Activated naive CD8-positive, alpha-beta T cell treated with anti-CD3 and anti-CD28 coated beads for 36 hours (primary cell): ENCODE measurements around the gene ARMS2. TPM values are rescaled to one million over a fixed set of nuclear protein-coding genes. Genes with fewer than 3 reads are reported as not detected.

Experiments used
- DNase-seq: peaks from one replicate; pipeline ENCODE4 v3.0.0; 2021
- H3K27ac Mint-ChIP-seq: one replicate; pipeline ENCODE4 v1.8.0; 2022; ENCODE audit warnings: mild to moderate bottlenecking, moderate library complexity, mixed read lengths
- H3K27me3 Mint-ChIP-seq: one replicate; pipeline ENCODE4 v1.8.0; 2022; ENCODE audit warnings: mild to moderate bottlenecking, mixed read lengths
- H3K36me3 Mint-ChIP-seq: one replicate; pipeline ENCODE4 v1.8.0; 2021; ENCODE audit warnings: mild to moderate bottlenecking, mixed read lengths
- H3K4me1 Mint-ChIP-seq: one replicate; pipeline ENCODE4 v1.8.0; 2021; ENCODE audit warnings: mixed read lengths
- H3K4me3 Mint-ChIP-seq: one replicate; pipeline ENCODE4 v1.8.0; 2022; ENCODE audit warnings: mild to moderate bottlenecking, moderate library complexity, mixed read lengths
- H3K9me3 Mint-ChIP-seq: one replicate; pipeline ENCODE4 v1.8.0; 2022; ENCODE audit warnings: mixed read lengths
- total RNA-seq, 2 experiments: library from RNA; stranded (reverse); gene quantifications; one replicate each; pipeline ENCODE4 v1.2.3, GENCODE V29; 2021

The ARMS2 gene
- total RNA-seq, 2 experiments from 2014 or later, result not detected

GRCh38 chr10:122474131-122474818 lies 19.8 kb downstream of the ARMS2 start:
- H3K36me3 Mint-ChIP-seq, result no peaks in the 10 kb centered on the region
- no peak overlapping the region for H3K27ac Mint-ChIP-seq
- peaks cover 16% of the 10 kb centered on the region for H3K4me1 Mint-ChIP-seq
- DNase-seq, result no peak
- peak overlapping the region; percentile 35 for H3K4me3 Mint-ChIP-seq
- peaks cover 23% of the 10 kb centered on the region for H3K27me3 Mint-ChIP-seq
- H3K9me3 Mint-ChIP-seq, result no peaks in the 10 kb centered on the region

- H3K27ac Mint-ChIP-seq, result no peak overlapping the region
- no peaks in the 10 kb centered on the region for H3K9me3 Mint-ChIP-seq
- H3K4me3 Mint-ChIP-seq, result no peak overlapping the region
- H3K36me3 Mint-ChIP-seq, result no peaks in the 10 kb centered on the region
- no peak for DNase-seq
- H3K4me1 Mint-ChIP-seq, result peaks cover 16% of the 10 kb centered on the region
- H3K27me3 Mint-ChIP-seq, result peaks cover 23% of the 10 kb centered on the region
These were observed 20.6 kb downstream of the ARMS2 start for GRCh38 chr10:122475100-122475499.

GRCh38 chr10:122475591-122476332 lies 21.3 kb downstream of the ARMS2 start:
- no peaks in the 10 kb centered on the region for H3K9me3 Mint-ChIP-seq

GRCh38 chr10:122476333-122476695 lies 21.9 kb downstream of the ARMS2 start:
- no peak overlapping the region for H3K27ac Mint-ChIP-seq
- H3K4me3 Mint-ChIP-seq, result no peak overlapping the region
- H3K36me3 Mint-ChIP-seq, result no peaks in the 10 kb centered on the region
- peaks cover 16% of the 10 kb centered on the region for H3K4me1 Mint-ChIP-seq
- no peaks in the 10 kb centered on the region for H3K9me3 Mint-ChIP-seq
- peaks cover 21% of the 10 kb centered on the region for H3K27me3 Mint-ChIP-seq
- DNase-seq, result no peak

More at GRCh38 chr10:122475591-122476332, 21.3 kb downstream of the ARMS2 start:
- Mint-ChIP-seq H3K4me3 (no peak overlapping the region), H3K27ac (no peak overlapping the region), H3K4me1 (peaks cover 16% of the 10 kb centered on the region), H3K36me3 (no peaks in the 10 kb centered on the region), H3K27me3 (peaks cover 26% of the 10 kb centered on the region)
- DNase-seq, result no peak

GRCh38 chr10:122477436-122477835 lies 23.0 kb downstream of the ARMS2 start:
- H3K36me3 Mint-ChIP-seq, result peaks cover 3% of the 10 kb centered on the region
- peaks cover 16% of the 10 kb centered on the region for H3K4me1 Mint-ChIP-seq
- no peak for DNase-seq
- peaks cover 3% of the 10 kb centered on the region for H3K9me3 Mint-ChIP-seq
- peaks cover 17% of the 10 kb centered on the region for H3K27me3 Mint-ChIP-seq
- H3K4me3 Mint-ChIP-seq, result no peak overlapping the region
- H3K27ac Mint-ChIP-seq, result no peak overlapping the region

- Mint-ChIP-seq H3K36me3 (peaks cover 3% of the 10 kb centered on the region), H3K4me1 (peaks cover 11% of the 10 kb centered on the region), H3K9me3 (peaks cover 3% of the 10 kb centered on the region), H3K27me3 (peaks cover 17% of the 10 kb centered on the region), H3K4me3 (no peak overlapping the region), H3K27ac (no peak overlapping the region)
- DNase-seq, result no peak
These were observed 24.5 kb downstream of the ARMS2 start for GRCh38 chr10:122478971-122479370.

- Mint-ChIP-seq H3K4me1 (no peaks in the 10 kb centered on the region), H3K9me3 (peaks cover 3% of the 10 kb centered on the region), H3K36me3 (peaks cover 3% of the 10 kb centered on the region), H3K27me3 (peaks cover 5% of the 10 kb centered on the region), H3K27ac (no peak overlapping the region), H3K4me3 (no peak overlapping the region)
- DNase-seq, result no peak
These were observed 25.8 kb downstream of the ARMS2 start for GRCh38 chr10:122480146-122480833.

- no peak for DNase-seq
- Mint-ChIP-seq H3K4me3 (no peak overlapping the region), H3K36me3 (peaks cover 3% of the 10 kb centered on the region), H3K27ac (no peak overlapping the region), H3K4me1 (no peaks in the 10 kb centered on the region), H3K27me3 (peaks cover 4% of the 10 kb centered on the region), H3K9me3 (peaks cover 3% of the 10 kb centered on the region)
These were observed 27.0 kb downstream of the ARMS2 start for GRCh38 chr10:122481296-122482056.

GRCh38 chr10:122484276-122485060 lies 30.0 kb downstream of the ARMS2 start:
- Mint-ChIP-seq H3K4me1 (peaks cover 3% of the 10 kb centered on the region), H3K36me3 (peaks cover 3% of the 10 kb centered on the region), H3K4me3 (no peak overlapping the region), H3K27me3 (peaks cover 9% of the 10 kb centered on the region), H3K9me3 (peaks cover 3% of the 10 kb centered on the region), H3K27ac (no peak overlapping the region)
- DNase-seq, result no peak

- peaks cover 3% of the 10 kb centered on the region for H3K36me3 Mint-ChIP-seq
- no peak overlapping the region for H3K4me3 Mint-ChIP-seq
- no peak overlapping the region for H3K27ac Mint-ChIP-seq
- H3K4me1 Mint-ChIP-seq, result peaks cover 3% of the 10 kb centered on the region
- no peak for DNase-seq
- peaks cover 3% of the 10 kb centered on the region for H3K9me3 Mint-ChIP-seq
- H3K27me3 Mint-ChIP-seq, result peaks cover 8% of the 10 kb centered on the region
These were observed 31.2 kb downstream of the ARMS2 start for GRCh38 chr10:122485670-122486069.

GRCh38 chr10:122486406-122487080 lies 32.1 kb downstream of the ARMS2 start:
- Mint-ChIP-seq H3K36me3 (peaks cover 3% of the 10 kb centered on the region), H3K27me3 (peaks cover 11% of the 10 kb centered on the region), H3K27ac (no peak overlapping the region), H3K4me3 (no peak overlapping the region), H3K9me3 (peaks cover 3% of the 10 kb centered on the region), H3K4me1 (peaks cover 9% of the 10 kb centered on the region)
- DNase-seq, result no peak

GRCh38 chr10:122487174-122487765 lies 32.8 kb downstream of the ARMS2 start:
- DNase-seq, result no peak
- Mint-ChIP-seq H3K4me1 (peaks cover 15% of the 10 kb centered on the region), H3K36me3 (no peaks in the 10 kb centered on the region), H3K27me3 (peaks cover 11% of the 10 kb centered on the region), H3K9me3 (no peaks in the 10 kb centered on the region), H3K27ac (no peak overlapping the region), H3K4me3 (no peak overlapping the region)

GRCh38 chr10:122490268-122490667 lies 35.8 kb downstream of the ARMS2 start:
- Mint-ChIP-seq H3K27ac (no peak overlapping the region), H3K27me3 (peaks cover 11% of the 10 kb centered on the region), H3K4me1 (peaks cover 15% of the 10 kb centered on the region), H3K36me3 (no peaks in the 10 kb centered on the region), H3K4me3 (no peak overlapping the region), H3K9me3 (no peaks in the 10 kb centered on the region)
- no peak for DNase-seq
